GM04503 (cell line): ENCODE measurements around the gene UROD.

Source experiments
- DNase-seq: peaks from one replicate; pipeline ENCODE4 v3.0.0-alpha.2; 2012; ENCODE audit warnings: low read depth

Gene UROD

DNA sequence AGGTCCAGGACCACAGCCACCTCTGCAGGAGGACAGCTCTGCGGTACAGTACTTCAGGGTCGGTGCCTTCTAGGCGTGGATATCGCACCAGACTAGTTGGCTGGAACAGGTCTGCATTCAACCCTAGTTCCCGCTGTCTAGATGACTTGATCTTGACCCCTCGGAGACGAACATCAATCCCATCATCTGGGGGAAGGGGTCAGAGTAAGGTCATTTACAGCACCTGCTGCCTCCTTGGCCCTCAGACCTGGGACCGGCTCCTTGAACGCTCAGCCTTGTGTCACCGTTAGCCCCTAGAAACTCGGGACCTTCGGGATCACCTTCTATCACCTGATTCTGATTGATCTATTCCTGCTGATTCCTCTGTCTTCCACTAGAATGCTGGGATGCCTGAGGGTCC is 3.5 kb upstream of the UROD start:
- no peak for DNase-seq

DNA sequence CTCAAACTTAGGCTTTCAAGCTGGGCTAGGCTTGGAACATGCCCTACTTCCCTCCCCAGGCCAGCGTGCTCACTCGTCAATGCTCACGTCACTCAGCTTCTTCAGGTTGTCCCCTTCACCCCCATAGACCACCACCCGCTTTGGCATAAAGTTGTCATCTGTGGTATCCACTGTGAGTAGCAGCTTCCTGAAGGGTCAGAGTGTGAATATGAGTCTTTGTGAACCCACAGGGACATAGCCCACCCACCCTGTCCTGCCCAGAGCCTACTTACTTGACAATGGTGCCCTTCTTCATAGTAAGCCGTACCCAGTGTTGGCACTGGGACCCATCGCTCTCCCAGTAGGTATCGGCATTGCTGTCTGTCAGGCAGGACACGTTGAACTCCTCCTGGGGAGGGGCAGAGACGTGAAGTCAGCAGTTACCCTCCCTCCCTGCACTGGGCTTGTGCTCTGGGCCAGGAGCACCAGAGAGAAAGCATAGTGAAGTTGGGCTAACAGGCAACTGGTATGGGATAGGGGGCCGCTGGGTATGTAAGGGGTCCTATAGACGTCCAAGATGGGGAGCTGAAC is 2.7 kb upstream of the UROD start:
- no peak for DNase-seq

DNA sequence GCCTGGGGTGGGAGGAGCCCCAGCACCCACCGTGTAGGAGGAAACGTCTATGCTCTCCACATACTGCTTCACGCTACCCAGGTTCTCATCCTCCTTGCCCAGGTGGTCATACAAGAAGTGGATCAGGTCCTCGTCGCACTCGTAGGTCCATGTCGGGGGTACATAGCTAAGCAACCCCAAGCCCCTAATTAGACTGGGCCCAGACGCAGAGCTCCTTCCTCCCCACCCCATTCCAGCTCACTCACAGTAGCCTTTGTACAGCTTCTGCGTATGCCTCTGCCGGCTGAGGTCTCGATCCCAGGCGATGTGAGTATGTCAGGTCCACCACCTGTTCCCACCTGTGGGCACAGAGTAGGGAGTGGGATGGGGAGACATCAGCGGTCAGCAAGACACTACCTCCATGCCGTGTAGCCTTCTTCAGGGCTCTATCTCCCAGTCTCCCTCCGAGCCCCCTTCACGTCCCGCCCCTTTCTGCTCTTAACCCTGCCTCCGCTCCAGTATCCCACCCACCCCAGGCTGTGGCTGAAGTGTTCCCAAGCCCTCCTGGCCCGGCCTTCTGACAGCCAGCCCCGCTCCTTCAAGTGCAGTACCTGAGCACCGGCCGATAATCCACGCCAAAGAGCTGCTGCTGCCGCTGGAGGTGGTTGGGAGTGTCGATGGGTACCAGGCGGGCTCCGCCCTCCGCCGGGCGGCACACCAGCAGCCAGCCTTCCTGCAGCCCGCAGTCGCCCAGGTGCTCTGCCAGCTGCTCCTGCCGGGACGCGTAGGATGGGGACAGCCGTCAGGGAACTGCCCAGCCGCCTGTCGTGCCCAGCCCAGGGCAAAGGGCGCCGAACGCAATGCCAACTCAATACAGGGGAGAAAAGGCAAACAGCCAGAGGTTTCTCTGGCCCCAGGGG is 1.8 kb upstream of the UROD start:
- no peak for DNase-seq

DNA sequence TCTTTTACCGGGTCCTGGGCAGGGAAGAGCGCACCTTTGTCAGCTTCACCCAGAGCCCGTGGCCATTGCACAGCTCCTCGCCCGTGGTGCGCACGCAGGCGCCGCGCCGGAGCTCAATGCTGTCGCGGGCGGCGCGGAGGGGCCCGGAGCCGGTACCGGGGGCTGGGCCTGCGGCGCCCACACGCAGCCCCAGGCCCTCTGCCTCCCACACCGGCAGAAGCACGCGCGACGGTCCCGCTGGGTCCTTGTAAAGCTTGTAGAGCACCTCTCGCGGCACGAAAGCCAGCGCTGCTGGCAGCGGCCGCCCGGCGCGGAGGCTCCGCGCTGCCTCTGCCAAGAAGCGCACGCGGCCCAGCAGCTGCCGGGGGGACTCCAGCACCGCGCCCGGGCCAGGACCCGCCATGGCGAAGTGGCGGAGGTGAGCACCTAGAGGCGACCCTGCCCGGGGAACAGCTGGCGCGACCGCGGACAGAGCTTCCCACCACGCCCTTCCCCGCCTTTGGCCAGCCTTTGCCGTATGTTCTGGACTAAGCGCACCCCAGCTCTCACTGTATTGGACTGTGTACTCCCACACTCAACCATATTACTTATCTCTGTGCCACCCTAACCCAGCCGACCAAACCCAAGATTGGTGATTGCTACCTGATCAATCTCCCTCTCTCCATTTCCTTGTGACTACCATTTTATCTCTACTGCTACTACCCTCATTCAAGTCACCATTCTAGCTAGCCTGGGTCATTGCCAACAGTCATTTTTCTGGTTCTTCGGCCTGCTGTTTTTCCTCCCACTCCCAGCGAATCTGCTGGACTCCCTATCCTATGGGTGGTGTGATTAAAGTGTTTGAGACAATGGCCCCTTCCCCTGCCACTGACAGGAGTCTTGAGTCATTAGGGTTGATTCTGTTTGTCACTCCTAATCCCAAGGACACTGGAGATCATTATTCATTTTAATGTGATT is 921 bp upstream of the UROD start, which contains the start of gene HECTD3:
Gene HECTD3, minus strand, starts transcription at position 470 of the 957 bp plus-strand sequence. Its CDS starts 67 bp downstream, at position 403.
- peak; percentile 42 for DNase-seq

DNA sequence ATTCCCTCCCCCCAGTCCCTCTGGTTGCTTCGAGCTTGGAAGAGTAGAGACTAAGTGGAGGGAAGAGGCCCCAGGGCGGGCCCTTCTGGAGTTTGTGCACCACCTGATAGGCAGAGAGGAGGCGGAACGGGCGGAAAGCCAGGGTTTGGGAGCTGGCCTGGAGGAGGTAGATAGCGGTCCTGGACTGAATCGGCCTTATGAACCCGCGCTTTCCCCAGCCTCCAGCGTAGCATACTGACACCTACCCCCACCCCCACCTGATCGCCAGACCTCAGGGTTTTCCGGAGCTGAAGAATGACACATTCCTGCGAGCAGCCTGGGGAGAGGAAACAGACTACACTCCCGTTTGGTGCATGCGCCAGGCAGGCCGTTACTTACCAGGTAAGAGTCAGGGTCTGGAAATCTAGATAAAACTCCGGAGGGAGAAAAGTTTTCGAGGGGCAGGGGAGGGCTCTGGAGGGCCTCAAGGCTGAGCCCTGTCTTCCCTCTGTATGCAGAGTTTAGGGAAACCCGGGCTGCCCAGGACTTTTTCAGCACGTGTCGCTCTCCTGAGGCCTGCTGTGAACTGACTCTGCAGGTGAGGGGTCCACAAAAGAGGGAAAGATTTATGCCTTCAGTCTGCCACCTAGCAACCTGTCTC is 705 bp downstream of the UROD start:
- peak; percentile 18 for DNase-seq

DNA sequence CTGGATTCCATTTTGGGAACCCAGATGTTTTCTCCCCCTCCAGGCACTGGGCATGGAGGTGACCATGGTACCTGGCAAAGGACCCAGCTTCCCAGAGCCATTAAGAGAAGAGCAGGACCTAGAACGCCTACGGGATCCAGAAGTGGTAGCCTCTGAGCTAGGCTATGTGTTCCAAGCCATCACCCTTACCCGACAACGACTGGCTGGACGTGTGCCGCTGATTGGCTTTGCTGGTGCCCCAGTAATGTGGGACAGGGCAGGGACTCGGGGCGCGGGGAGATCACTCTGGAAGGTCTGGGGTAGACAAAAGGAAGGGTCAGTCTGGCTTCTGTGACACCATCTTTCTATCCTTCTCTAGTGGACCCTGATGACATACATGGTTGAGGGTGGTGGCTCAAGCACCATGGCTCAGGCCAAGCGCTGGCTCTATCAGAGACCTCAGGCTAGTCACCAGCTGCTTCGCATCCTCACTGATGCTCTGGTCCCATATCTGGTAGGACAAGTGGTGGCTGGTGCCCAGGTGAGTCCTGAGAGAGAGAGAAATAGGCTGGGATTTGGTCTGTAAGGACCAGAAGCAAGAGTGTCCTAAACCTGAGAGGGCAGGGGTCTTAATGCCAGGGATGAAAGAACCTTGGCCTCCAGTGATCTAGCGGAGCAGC is 1.6 kb downstream of the UROD start:
- no peak for DNase-seq

DNA sequence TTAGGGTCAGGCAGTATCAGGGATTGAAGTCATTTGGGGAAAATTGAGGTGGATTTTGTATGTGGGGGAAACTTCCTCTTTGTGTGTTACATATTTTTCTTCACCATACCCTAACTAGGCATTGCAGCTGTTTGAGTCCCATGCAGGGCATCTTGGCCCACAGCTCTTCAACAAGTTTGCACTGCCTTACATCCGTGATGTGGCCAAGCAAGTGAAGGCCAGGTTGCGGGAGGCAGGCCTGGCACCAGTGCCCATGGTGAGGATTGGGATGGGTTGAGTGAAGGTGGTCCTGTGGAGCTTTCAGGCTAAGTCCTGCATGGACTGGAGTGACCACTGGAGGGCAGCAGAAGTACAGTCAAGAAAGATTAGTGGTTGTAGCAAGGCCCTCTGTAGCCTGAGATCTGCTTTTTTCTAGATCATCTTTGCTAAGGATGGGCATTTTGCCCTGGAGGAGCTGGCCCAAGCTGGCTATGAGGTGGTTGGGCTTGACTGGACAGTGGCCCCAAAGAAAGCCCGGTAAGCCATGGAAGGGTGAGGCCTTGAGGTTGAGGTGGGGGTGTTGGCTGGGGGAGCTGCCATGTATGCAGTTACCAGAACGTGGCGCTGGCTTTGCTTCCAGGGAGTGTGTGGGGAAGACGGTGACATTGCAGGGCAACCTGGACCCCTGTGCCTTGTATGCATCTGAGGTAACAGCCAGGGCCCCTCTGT is 2.4 kb downstream of the UROD start:
- DNase-seq = peak; percentile 55

DNA sequence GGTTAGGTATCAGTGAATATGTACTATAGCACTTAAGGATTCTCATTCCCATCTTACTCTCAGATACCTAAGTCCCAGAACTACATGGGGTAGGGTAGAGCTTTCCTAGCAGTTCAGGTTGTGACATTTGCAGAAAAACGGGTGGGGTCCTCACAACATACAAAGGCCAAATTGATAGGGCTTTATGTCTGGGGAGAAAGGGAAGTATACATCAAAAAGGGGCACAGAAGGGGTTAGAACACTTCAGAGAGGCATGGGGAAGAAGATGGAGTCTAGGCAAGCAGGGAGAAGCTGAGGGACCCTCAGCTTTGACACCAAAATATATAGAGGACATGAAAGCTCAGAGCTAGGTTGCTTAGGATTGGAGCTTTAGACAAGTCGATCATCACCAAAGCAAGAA is 3.6 kb downstream of the UROD start:
- DNase-seq = no peak

DNA sequence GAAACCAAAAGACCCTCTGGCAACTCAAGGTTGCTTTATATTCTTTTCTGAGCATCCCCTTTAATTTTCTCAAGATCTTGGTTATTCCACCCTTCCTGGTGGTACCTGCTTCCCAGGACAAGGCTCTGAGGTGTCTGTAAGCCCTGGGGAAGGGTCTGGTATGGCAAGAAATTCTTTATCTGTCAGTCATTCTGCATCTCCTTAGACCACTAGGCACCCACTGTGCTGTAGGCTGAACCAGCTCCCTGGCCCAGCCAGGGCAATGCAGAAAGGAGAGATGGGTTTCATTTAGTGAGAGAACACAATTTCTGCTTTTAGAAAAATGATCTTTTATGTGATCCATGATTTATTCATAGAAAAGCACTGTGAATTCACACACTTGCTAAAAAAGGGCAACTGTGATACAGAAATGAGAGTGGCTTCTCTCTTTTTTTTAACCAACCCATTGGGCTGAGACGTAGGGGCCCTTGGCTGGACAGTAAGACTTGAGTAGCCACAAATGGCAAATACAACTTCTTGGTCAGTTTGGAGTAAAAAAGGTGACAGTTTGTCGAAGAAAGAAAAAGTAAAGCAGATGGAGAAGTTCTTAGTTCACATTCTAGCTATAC is 4.1 kb downstream of the UROD start:
- DNase-seq = no peak

DNA sequence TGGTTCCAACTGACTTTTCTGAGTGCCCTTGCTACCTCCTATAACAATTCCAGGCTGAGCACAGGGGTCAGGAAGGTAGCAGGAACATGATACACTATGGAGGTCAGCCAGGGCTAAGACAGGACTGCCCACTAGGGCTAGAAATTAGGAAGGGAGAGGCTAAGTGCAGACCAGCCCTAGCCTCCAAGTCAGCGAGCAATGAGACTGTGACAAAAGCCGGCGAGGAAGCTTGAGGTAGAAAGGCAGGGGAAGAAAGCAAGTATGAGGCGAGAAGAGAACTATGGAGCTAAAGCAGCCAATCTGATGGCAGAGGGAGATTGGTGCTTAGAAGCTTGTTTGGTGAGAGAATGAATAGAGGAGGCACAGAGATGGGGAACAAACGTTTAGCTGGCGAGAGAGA is 4.7 kb downstream of the UROD start:
- DNase-seq = no peak

DNA sequence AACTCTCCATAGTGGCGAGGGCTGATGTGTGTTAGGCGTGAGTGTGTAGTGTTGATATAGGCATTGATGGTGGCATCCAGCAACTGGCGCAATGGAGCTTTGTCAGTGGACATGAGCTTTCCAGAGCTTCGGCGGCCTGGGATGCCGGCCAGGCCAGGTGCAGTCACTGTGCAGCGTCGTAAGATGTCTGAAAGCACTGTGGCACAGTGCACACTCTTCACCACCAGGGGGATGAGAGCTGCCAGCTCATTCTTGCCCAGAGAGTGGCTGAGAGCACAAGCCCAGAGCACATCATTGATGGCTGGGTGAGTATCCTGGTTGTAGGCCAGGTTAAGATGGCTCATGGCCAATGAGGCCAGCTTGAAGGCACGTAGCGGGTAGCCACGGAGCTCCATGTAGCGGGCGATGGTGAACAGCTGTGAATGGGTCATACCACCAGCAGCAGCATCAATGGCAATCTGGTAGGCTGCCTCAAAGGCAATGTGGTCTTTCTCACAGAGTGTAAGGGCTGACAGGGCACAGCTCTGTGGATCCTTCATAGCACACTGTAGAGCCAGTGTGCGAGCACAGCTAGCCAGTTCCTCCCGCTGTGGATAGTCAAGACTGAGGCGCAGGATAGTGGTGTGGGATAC is 6.7 kb downstream of the UROD start:
- peak; percentile 4 for DNase-seq

DNA sequence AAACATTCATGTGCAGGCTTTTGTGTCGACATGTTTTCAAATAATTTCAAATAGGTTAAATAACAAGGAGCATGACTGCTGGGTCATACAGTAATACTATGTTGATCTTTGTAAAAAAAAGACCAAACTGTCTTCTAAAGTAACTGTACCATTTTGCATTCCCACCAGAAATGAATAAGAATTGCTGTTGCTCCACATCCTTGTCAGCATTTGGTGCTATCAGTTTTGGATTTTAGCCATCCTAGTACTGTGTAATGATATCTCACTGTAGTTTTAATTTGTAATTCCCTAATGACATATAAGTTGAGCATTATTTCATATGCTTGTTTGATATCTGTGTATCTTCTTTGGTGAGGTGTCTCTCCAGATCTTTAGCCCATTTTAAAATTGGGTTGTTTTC is 11.6 kb downstream of the UROD start:
- no peak for DNase-seq

DNA sequence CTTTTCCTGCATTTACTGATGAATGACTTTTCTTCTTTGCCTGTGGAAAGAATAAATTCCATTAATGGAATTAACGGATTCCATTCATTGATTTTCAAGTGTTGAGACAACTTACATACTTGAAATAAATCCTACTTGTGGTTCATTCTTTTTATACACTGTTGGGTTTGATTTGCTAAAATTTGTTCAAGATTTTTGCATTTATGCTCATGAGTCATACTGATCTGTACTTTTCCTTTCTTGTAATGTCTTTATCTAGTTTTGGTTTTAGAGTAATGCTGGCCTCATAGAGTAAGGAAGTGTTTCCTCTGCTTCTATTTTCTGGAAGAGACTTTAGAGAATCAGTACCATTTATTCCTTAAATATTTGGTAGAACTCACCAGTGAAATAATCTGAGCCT is 14.4 kb downstream of the UROD start:
- DNase-seq = no peak

DNA sequence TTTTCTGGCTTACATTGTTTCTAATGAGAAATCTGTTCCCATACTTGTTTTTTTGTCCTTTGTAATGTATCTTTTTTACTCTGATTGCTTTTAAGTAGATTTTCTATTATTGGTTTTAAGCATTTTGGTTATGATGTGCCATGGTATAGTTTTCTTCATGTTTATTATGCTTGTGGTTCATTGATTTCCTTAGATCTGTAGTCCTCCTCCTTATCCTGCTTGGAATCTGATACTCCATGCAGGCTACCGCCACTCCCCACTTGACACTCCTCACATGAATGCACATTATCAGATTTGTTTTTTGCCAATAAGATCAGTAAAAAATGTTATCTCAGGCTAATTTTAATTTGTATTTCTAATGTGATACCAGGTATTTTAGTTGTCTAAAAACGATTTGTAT is 20.8 kb downstream of the UROD start:
- DNase-seq = no peak

DNA sequence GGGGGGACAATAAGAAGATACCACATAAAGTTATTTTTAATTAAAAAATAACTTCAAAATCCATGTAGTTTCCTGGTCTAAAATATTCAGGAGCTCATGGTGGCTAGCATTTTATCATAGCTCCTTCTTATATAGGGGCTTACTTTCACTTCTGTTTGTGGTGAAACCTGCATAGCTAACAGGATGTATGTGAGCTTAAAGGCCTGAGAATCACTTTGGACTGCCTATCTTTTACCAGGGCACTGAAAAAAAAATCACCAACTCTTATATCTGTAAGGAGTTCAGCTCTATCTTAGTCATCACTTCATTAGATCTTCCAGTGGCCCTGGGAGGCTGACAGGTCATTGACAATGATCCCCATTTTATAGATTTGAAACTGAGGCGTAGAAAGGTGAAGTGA is 21.3 kb downstream of the UROD start:
- no peak for DNase-seq

DNA sequence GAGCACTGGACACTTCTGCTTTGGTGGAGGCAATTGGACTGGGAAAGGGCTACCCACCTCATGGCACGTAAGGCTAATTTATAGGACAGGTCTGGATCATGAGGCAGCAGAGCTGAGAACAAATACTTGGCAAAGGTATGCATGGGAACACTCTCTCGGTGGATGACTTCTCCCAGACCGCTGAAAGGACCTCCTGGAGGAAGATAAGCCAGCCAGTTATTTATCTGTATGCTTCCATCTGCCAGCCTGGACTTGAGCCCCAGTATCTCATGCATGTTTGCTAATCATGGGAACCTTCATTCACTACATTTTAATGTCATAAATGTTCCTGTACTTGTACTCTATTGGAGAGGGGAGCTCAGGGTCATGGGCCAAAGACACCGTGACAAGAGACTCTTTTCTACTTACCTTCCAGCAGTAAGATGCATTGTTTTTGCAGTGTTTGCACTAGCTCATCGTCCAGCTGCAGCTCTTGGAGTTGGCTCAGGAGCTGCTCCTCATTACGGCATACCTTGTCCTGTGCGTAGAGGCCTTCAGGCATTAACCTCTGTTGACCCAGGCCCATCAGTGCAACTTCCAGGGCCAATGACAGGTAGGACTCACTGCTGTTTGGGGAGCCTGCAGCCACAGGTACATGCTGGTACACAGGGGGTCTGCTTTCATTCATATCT is 23.7 kb downstream of the UROD start:
- no peak for DNase-seq

DNA sequence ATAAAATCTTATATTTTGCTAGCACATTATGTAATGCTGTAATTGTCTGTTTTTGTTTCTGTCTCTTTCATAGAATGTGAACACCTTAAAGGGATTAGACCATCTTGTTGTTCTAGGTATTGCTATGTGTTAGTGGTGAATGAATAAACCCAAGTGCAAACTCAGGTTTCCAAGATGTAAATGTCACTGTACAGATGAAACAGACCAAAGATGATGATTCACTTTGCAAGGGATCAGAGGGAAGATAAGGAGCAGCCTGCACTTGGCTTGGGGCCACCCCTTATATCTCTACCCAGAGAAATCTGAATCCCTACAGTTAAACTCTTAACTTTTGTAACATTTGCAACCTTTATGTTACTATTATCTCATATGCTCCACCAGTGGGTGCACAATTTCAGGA is 25.4 kb downstream of the UROD start:
- no peak for DNase-seq

DNA sequence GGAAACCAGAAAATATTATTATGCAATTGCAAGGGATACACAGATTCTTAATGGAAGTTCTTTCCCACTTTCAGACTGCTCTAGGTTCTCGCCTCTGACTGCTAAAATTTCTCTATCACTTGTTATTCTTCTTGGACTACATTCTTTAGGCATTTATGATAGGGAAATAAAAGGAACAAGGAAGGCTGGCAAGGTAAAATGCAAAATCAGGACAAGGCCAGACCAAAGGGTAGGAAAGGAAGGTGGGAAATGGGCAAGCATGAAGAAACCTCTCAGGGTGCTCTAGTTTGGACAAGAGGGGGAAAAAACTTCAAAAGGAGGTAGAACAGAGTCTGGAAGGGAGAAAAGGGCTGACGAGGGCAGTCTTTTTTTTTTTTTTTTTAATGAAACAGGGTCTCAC is 26.2 kb downstream of the UROD start:
- DNase-seq = no peak

DNA sequence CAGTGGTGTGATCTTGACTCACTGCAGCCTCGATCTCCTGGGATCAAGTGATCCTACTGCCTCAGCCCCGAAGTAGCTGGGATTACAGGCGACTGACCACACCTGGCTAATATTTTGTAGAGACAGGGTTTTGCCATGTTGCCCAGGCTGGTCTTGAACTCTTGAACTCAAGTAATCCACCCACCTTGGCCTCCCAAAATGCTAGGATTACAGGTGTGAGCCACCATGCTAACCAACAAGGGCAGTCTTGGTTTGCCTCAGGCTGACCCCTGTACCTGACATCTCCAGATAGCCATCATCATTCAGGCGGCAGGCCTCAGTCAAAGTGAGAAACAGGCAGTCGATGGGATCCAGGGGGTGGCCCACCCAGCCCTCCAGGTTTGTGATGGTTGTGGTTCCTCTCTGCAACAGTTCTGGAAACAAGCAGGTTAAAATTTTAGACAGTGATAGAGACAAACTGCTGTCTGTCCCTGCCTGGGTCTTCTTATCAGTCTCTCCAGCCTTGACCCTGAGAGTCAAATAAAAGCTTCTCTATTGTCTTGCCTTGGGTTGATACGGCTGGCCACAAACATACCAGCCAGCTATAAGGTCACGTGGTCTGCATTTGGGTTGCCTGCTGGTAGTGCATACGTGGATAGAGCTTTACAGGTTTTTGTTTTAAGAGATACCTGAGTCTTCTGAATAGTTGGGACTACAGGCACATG is 26.8 kb downstream of the UROD start:
- no peak for DNase-seq
